Esophagus muscularis mucosa (tissue), 3 donors: ENCODE results near the gene KCNA10.

Source experiments
- CTCF ChIP-seq, 3 experiments: fragments of 200-600 bp in 2 of 3; fragments of 450-650 bp in 1 of 3; sonication (generic) in 2 of 3; IDR thresholded peaks; one replicate each; pipeline ENCODE4 v1.5.1; 2017 to 2019; ENCODE audit warnings: antibody characterized with exemption in 3 of 3, mild to moderate bottlenecking in 2 of 3, moderate library complexity in 1 of 3
- POLR2A ChIP-seq: fragments of 450-650 bp; IDR thresholded peaks from one replicate; pipeline ENCODE4 v1.6.1; 2017; ENCODE audit warnings: antibody characterized with exemption, moderate library complexity, mild to moderate bottlenecking, low read depth
- POLR2AphosphoS5 ChIP-seq, 2 donors: sonication (generic); formaldehyde crosslinking; IDR thresholded peaks; one replicate each; pipeline ENCODE4 v1.6.1; 2017; ENCODE audit warnings: antibody characterized with exemption in 2 of 2

GRCh38 chr1:110559157-110559556, 40.2 kb upstream of the KCNA10 start:
- TF ChIP-seq POLR2A (no peak), CTCF (IDR thresholded peaks at IDR 0.05) (no peak), POLR2AphosphoS5 (IDR thresholded peaks at IDR 0.05) (no peak)
